OCI-LY1 (cell line): ENCODE measurements around the gene DNAH1.

Experiments
- H2AFZ ChIP-seq: fragments of 200-600 bp; sonication (generic), shearing (Covaris generic); 2 replicates; pipeline ENCODE4 v1.6.0; 2014; ENCODE audit warnings: antibody characterized with exemption, mild to moderate bottlenecking, low read length
- H3F3A ChIP-seq: fragments of 200-600 bp; sonication (generic), shearing (Covaris generic); 2 replicates; pipeline ENCODE4 v1.6.0; 2014; ENCODE audit warnings: mild to moderate bottlenecking, antibody characterized with exemption, low read length, moderate library complexity; ENCODE audit not compliant: insufficient read depth
- H3K27ac ChIP-seq: fragments of 200-600 bp; sonication (generic); 2 replicates; pipeline ENCODE4 v1.5.1; 2014; ENCODE audit warnings: low read length, mixed run types, mild to moderate bottlenecking, low read depth; ENCODE audit not compliant: poor library complexity, severe bottlenecking
- H3K27me3 ChIP-seq: fragments of 200-600 bp; sonication (generic); 2 replicates; pipeline ENCODE4 v1.6.0; 2014; ENCODE audit warnings: antibody characterized with exemption, mild to moderate bottlenecking, low read length, moderate library complexity; ENCODE audit not compliant: insufficient read depth
- H3K36me3 ChIP-seq: fragments of 200-600 bp; sonication (generic); 2 replicates; pipeline ENCODE4 v1.6.1; 2014; ENCODE audit warnings: mild to moderate bottlenecking, antibody characterized with exemption, low read length, moderate library complexity, mixed read lengths; ENCODE audit not compliant: insufficient read depth
- H3K4me1 ChIP-seq: fragments of 200-600 bp; sonication (generic); 2 replicates; pipeline ENCODE4 v1.5.1; 2014; ENCODE audit warnings: mild to moderate bottlenecking, low read length, moderate library complexity; ENCODE audit not compliant: insufficient read depth, severe bottlenecking
- H3K4me2 ChIP-seq: fragments of 200-600 bp; sonication (generic), shearing (Covaris generic); 2 replicates; pipeline ENCODE4 v1.6.1; 2014; ENCODE audit warnings: low read length
- H3K4me3 ChIP-seq: fragments of 200-600 bp; sonication (generic); 2 replicates; pipeline ENCODE4 v1.5.1; 2014; ENCODE audit warnings: low read length, low read depth, mild to moderate bottlenecking, mixed read lengths; ENCODE audit not compliant: poor library complexity, severe bottlenecking
- H3K79me2 ChIP-seq: fragments of 200-600 bp; shearing (Covaris generic); 2 replicates; pipeline ENCODE4 v1.6.1; 2016; ENCODE audit warnings: mixed run types, low read length, mixed read lengths; ENCODE audit not compliant: insufficient read depth
- H3K9ac ChIP-seq: fragments of 200-600 bp; sonication (generic), shearing (Covaris generic); 2 replicates; pipeline ENCODE4 v1.6.1; 2014; ENCODE audit warnings: mild to moderate bottlenecking, low read length, mixed read lengths
- H3K9me2 ChIP-seq: fragments of 200-600 bp; sonication (generic), shearing (Covaris generic); 2 replicates; pipeline ENCODE4 v1.6.1; 2014; ENCODE audit warnings: low read depth, mild to moderate bottlenecking, low read length, mixed read lengths
- H3K9me3 ChIP-seq: fragments of 200-600 bp; shearing (Covaris generic); 2 replicates; pipeline ENCODE4 v1.6.1; 2014; ENCODE audit warnings: low read length, mixed read lengths
- H4K20me1 ChIP-seq: fragments of 200-600 bp; sonication (generic), shearing (Covaris generic); 2 replicates; pipeline ENCODE4 v1.6.0; 2016; ENCODE audit warnings: mild to moderate bottlenecking, low read length; ENCODE audit not compliant: insufficient read depth
- CTCF ChIP-seq: fragments of 200-600 bp; sonication (generic), shearing (Covaris generic); IDR thresholded peaks from 2 replicates; pipeline ENCODE4 v1.5.1; 2017; ENCODE audit warnings: mild to moderate bottlenecking, antibody characterized with exemption, low read length, moderate library complexity, mixed read lengths
- EZH2 ChIP-seq: fragments of 200-600 bp; sonication (generic), shearing (Covaris generic); IDR thresholded peaks from 2 replicates; pipeline ENCODE4 v1.8.0; 2017; ENCODE audit warnings: borderline replicate concordance, mixed run types, mild to moderate bottlenecking, antibody characterized with exemption, low read length, moderate library complexity, mixed read lengths

The DNAH1 gene

GRCh38 chr3:52398670-52399081, 82.6 kb downstream of the DNAH1 start:
- Histone ChIP-seq H3F3A (no peaks in the 10 kb centered on the region), H3K9me2 (no peaks in the 10 kb centered on the region), H3K27me3 (no peaks in the 10 kb centered on the region), H4K20me1 (no peaks in the 10 kb centered on the region), H3K9ac (no peak overlapping the region), H3K36me3 (peaks cover 32% of the 10 kb centered on the region), H3K4me3 (no peak overlapping the region), H3K9me3 (no peaks in the 10 kb centered on the region), H3K4me2 (no peak overlapping the region), H2AFZ (no peak overlapping the region), H3K79me2 (no peaks in the 10 kb centered on the region), H3K27ac (no peak overlapping the region), H3K4me1 (no peaks in the 10 kb centered on the region)
- no peak for TF ChIP-seq CTCF
- TF ChIP-seq EZH2, result no peak

GRCh38 chr3:52399131-52399530, 83.0 kb downstream of the DNAH1 start:
- no peak overlapping the region for H2AFZ ChIP-seq
- H3K4me2 ChIP-seq, result no peak overlapping the region
- no peaks in the 10 kb centered on the region for H3K79me2 ChIP-seq
- H3K4me3 ChIP-seq, result no peak overlapping the region
- H3F3A ChIP-seq, result no peaks in the 10 kb centered on the region
- H3K27ac ChIP-seq, result no peak overlapping the region
- H3K4me1 ChIP-seq, result no peaks in the 10 kb centered on the region
- H3K9ac ChIP-seq, result no peak overlapping the region
- H3K36me3 ChIP-seq, result peaks cover 36% of the 10 kb centered on the region
- no peaks in the 10 kb centered on the region for H3K27me3 ChIP-seq
- H3K9me2 ChIP-seq, result no peaks in the 10 kb centered on the region
- H4K20me1 ChIP-seq, result no peaks in the 10 kb centered on the region
- TF ChIP-seq CTCF (no peak), EZH2 (no peak)
- H3K9me3 ChIP-seq, result no peaks in the 10 kb centered on the region

GRCh38 chr3:52399593-52399992, 83.5 kb downstream of the DNAH1 start:
- no peak overlapping the region for H3K4me3 ChIP-seq
- no peaks in the 10 kb centered on the region for H3K9me2 ChIP-seq
- H3K36me3 ChIP-seq, result peaks cover 41% of the 10 kb centered on the region
- H3K4me2 ChIP-seq, result no peak overlapping the region
- H3K27me3 ChIP-seq, result no peaks in the 10 kb centered on the region
- no peaks in the 10 kb centered on the region for H4K20me1 ChIP-seq
- H3K79me2 ChIP-seq, result no peaks in the 10 kb centered on the region
- no peak overlapping the region for H3K27ac ChIP-seq
- H3K4me1 ChIP-seq, result no peaks in the 10 kb centered on the region
- no peaks in the 10 kb centered on the region for H3F3A ChIP-seq
- no peak overlapping the region for H3K9ac ChIP-seq
- TF ChIP-seq EZH2 (no peak), CTCF (no peak)
- no peak overlapping the region for H2AFZ ChIP-seq
- H3K9me3 ChIP-seq, result no peaks in the 10 kb centered on the region
